ENCODE data around the gene SSBP3. TPM values are rescaled to one million over a fixed set of nuclear protein-coding genes. Genes with fewer than 3 reads are reported as not detected.

SSBP3 gene
- total and polyA plus RNA-seq, 2 of the 13 experiments (the other 11 are each of a cell fraction or from before 2014, with no cell fraction given): 8.5 to 17.6 TPM

GRCh38 chr1:54220004-54220811 lies 186.0 kb downstream of the SSBP3 start (continued):
- no peak for TF ChIP-seq PRDM4 (CRISPR knock-in tag; IDR thresholded peaks at IDR 0.05; ENCODE audit: borderline replicate concordance)
- TF ChIP-seq ELF3 (CRISPR knock-in tag; IDR thresholded peaks at IDR 0.05): no peak
- no peak for TF ChIP-seq ZNF225 (CRISPR knock-in tag; IDR thresholded peaks at IDR 0.05)
- no peak for TF ChIP-seq ZNF263 (CRISPR knock-in tag; IDR thresholded peaks at IDR 0.05)
- 0 out of 2 replicates have a peak, but pooled peaks have one; percentile 27 for TF ChIP-seq ZBTB33 (CRISPR knock-in tag; IDR thresholded peaks at IDR 0.05)
- TF ChIP-seq, protein P1, sequence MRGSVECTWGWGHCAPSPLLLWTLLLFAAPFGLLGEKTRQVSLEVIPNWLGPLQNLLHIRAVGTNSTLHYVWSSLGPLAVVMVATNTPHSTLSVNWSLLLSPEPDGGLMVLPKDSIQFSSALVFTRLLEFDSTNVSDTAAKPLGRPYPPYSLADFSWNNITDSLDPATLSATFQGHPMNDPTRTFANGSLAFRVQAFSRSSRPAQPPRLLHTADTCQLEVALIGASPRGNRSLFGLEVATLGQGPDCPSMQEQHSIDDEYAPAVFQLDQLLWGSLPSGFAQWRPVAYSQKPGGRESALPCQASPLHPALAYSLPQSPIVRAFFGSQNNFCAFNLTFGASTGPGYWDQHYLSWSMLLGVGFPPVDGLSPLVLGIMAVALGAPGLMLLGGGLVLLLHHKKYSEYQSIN (CRISPR knock-in tag; IDR thresholded peaks at IDR 0.05; ENCODE audit: borderline replicate concordance): no peak
- TF ChIP-seq KLF12 (CRISPR knock-in tag; IDR thresholded peaks at IDR 0.05; ENCODE audit: borderline replicate concordance): no peak
- no peak for TF ChIP-seq ZNF260 (CRISPR knock-in tag; IDR thresholded peaks at IDR 0.05; ENCODE audit: borderline replicate concordance, low read depth)
- no peak for TF ChIP-seq ASH2L (IDR thresholded peaks at IDR 0.05; ENCODE audit: insufficient read length, low read depth, low read length)
- peak; percentile 13; the same call in 1 of the 2 replicates for TF ChIP-seq THRA (CRISPR knock-in tag; IDR thresholded peaks at IDR 0.05; ENCODE audit: borderline replicate concordance)
- no peak for TF ChIP-seq ADNP (CRISPR knock-in tag; IDR thresholded peaks at IDR 0.05)
